HG03457 (cell line): Measurements from ENCODE around the gene EGFR.

Experiments
- ATAC-seq: cut with Tn5 transposase; IDR thresholded peaks from one replicate; pipeline ENCODE4 v1.9.1; 2021; ENCODE audit warnings: moderate number of reproducible peaks; ENCODE audit not compliant: unreplicated experiment

EGFR gene

DNA sequence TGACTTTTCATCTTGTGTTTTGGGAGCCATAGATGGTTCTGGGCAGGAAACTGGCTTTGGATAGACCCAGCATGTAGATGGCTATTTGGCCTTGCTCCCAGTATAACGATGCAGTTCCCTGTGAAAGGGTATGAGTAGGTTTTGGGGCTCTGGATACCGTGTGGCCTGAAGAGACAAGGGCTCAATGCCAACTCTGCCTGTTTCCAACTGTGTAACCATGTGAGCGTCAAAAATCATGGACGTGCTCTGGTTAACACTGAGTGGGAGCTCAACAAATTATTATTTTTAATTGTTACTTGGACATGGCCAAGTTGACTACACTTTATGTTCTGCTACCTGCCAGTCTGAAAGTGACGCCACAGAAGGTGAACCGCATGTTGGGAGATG lies 41.8 kb downstream of the EGFR start:
- no peak for ATAC-seq

DNA sequence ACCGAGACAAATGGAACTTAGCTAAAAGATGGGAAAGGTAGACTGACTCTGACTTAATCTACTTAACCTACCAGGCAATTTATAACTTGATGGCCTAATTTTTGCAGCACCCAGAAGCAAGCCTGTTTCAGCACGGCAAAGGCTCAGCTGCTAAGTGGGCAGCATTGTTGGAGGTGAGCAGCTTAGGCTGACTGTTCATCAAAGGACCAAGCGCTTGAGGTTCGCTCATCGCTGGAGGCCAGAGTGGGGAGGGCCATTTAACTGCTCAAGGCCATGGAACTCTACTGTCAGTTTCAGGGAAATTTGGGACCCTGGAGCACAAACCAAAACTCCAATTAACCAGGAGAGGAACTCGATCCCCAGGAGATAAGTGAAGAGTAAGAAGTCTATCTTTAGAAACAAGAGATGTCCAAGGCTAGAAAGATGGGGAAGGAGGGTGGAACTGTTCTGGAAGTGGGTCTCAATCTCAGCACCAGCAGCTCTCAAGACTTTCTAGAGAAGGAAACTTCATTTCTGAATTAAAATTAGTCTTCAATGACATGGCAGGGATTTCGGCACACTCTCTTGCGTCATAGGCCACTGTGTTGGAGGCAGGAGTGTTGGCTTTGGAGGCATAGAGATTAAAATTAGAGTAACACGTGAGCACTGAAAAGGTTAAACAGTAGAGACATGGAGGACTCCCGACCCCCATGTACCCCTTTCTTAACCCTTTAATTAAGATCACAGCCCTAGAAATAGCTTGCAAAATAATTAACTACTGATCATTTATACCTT lies 43.1 kb downstream of the EGFR start:
- ATAC-seq: no peak

DNA sequence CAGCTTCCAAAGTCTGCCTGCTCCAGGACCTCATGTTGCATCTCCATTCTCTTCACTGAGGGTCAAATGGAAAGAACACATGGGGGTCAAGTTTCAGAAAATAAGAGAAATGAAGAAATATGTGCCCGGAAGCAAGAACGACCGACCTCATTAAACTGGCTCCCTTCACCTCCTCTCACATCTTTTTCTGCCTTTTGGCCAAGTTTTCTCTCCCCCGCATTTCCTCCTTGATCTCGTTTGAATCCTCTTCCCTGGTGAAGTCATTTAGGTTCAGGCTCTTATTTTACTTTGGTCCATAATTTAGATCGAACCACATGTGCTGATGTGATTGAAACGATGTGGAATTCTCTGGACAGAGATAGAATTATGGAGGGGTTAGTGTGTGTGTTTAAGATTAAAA lies 44.2 kb downstream of the EGFR start:
- ATAC-seq: no peak

DNA sequence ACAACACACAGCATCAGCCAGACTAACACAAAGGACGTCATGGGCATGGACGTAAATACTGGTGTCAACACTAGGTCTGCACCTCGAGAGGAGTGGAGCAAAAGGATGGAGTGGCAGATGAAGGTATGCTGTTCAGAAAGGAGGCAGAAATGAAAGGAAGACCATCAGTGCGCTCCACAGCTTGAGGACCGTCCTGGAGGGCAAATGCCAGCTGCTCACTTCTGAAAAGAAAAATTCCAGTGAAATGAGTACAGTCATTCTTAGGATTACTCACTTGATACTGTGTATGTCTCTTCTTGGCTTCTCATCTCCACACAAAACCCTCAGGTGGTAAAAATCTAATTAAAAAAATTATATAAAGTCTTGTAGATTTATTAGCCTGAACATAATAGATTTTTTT lies 44.8 kb downstream of the EGFR start:
- ATAC-seq: no peak

DNA sequence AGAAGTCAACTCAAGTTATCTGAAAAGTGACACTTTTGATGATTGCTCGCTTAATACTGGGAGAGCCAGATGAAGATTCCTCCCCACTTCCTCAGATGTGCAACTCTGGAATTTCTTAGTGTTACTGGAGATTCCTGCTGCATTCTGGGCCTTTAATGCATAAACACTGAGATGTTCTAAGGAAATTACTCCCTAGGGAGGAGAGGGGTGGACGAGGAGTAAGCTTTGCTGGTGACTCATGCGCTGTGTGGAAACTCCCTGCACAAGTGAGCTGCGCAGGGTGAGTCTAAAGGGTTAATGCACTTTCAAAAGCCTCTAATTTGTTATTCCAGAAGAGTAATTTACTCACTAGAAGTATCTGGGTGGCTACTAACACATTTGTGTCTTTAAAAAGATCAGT lies 46.3 kb downstream of the EGFR start:
- no peak for ATAC-seq

DNA sequence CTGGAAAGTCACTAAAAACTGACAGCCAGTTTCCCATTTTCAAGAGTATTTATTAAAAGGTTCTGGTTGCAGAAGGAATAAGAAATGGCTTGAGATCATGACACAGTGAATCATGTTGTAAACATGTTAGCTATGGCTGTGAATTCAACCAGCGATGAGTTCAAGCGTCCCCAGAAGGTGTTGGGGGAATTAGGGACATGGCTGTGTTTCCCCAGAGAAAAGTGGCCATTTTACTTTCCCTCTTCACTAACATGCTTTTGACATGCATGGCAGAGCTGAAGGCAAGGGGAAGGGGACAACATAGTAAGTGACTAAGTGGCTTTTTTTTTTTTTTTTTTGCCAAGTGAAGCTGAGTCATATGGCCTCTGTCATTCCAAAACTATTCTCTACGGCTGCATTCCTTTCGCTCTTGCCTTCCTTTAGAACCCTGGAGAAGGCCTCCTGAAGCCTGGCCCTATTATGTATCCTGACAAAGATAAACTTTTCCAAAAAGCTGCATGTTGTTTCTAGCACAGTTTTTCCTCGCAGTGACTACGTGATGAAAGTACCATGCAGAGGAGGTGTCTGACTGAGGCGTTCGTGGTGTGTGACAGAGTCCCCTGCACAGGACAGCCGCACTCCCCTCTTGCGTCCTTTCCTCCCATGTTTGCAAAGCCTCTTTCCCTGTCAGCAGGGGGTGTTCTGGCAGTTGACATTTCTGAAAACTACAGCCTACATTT lies 46.9 kb downstream of the EGFR start:
- ATAC-seq: no peak

DNA sequence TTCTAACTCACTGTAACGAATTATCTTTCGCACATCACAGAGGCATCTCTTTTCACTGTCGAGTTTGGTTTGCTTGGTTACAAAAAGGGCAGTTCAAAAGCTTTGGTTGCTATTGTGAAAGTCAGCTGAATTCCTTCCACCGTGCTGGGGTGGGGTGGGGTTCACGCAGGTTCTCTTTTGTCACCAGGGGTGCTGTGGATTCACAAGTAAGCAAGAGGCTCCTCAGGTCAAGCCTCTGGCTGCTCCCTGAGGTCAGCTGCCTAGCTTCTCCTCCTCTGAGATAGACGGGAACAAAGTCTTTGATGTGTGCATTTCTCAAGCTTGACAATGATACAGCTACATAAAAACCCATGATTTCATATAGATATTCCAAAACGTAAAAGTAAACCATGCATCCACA lies 47.7 kb downstream of the EGFR start:
- ATAC-seq: no peak

DNA sequence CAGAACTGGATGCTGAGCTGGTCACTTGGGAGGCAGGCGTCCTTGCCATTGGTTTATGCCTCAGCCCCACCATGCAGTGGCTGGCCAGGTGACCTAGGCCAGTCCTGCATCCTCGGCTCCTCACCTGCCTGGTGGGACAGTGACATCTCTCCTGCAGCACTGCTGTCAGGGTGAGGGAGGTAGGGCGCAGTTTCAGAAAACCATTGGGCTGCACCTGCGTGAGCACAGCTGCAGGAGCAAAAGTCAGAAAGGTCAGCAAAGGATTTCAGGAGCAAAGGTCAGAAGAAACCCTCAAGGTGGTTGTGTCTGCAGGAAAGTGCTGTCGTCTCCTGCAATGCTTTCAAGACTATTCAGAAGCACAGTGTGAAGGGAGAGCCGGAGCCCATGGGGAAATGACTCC lies 48.1 kb downstream of the EGFR start:
- no peak for ATAC-seq

DNA sequence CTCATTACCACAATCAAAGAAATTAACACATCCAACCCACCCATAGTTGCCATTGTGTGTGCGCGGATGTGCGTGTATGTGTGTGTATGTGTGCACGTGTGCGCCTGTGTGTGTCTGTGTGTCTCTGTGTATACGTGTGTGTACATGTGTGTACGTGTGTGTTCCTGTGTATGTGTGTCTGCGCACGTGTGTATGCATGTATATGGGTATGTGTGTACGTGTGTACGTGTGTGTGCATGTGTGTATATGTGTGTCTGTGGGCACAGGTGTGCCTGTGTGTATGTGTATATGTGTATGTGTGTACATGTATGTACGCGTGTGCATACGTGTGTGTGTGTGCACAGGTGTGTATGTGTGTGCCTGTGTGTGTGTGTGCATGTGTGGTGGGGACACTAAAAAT lies 48.9 kb downstream of the EGFR start:
- no peak for ATAC-seq

DNA sequence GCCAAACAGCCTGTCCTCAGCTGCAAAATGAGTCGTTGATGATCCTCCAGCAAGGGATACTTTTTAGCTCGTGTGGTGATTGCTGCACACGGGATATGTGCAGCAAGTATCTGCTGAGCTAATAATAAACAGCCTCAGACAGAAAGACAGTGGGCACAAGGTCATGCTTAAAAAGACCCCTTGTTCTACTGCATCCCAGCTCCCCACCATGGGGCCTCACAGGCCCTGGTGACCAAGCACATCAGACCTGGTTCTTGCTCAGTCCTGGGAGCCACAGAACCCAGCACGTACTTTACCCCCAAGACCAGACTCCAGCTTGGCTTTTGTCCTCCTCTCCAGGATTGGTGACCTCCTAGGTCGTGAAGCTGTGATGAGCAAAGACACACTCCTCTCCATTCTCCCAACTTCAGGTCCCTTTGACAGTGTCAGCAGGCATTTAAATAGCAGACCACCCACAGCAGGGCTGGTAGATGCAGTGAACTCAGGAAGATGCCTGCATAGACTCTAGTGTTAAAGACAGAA lies 50.5 kb downstream of the EGFR start:
- no peak for ATAC-seq

DNA sequence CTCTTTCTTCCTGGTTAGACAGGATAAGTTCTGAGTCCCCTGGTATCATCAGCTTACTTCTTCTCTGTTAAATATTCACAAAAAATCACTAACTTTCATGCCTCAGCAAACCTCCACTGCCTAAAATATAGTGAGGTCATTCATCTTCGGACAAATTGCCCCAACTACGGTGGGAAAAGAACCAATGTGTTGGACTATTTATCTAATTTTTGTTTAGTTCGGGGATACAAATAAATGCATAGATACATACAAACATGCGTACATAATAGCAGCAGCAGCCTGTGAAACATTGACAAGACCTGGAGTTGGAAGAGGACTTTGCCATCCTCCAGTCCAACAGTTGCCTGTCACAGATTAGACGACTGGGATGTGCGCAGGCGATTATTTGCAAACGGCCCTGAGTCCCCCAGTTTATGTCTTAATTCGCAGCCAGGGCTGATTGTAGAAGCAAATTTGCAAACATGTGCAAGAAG lies 51.5 kb downstream of the EGFR start:
- no peak for ATAC-seq

DNA sequence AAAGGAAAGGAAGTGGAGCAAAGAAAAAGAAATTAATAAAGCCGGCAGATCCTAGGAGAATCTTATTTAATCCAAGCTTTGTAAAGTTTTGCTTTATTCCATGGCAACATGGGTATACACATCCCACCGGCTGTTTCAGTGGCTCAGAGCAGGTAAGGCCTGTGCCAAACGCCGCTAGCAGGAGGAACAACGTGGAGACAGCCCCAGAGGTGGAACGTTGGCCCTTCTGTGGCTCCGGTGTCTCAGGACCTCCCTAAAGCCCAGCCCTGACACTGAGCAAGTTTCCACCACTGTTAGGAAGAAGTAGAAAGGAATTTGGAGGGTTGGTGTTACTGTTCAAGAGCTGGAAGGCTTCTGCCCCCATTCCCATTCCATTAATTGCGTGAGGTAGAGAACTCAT lies 52.0 kb downstream of the EGFR start:
- no peak for ATAC-seq

DNA sequence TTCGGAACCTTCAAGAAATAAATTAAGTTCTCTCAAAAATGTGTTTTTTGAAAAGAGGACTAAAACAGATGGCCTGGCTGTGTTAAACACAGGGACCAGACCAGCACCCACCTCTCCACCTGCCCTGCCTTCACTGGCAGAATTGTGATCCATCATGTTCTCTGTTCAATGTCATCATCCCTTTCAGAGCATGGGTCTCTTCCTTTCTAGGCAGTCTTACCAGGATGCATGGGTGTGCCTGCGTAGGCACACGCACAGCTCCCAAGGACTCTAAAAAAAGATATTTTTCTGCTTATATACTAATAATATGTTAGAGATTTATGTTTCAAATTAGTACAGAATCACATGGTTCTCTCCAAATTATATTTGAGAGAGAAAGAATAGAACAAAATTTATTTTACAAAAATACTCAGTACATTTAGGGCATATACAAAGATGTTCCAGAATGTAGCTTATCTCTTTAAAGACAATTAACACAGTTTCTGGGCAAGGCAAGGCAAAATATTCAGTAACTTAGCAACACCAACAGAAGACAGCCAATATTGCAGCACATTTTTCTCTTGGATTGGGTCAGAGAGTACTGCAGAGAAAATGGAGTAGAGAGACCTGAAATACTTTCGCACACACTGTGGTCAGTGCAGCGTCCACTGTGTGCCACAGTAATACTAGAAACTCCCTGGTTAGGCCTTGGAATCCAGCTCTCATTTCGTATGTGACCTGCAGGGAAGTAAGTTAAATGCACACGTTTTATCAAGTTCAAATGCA lies 52.8 kb downstream of the EGFR start:
- ATAC-seq: no peak

DNA sequence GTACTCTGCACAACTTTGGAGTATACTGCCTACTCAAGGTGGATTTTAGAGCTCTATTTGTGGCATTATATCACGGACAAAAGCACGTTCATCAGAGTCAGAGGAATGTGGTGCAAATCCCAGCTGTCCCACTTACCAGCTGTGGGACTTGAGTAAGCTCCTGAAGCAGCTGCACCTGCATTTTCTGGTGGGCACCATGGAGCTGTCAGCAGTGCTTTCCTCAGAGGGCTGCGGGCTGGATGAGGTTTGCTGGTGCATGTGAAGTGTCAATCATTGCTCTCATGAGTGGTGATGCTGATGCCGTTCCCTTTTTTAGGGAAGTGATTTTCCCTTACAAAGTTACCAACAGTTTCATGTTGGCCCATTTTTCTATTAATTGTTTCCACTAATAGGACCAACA lies 53.4 kb downstream of the EGFR start:
- no peak for ATAC-seq

DNA sequence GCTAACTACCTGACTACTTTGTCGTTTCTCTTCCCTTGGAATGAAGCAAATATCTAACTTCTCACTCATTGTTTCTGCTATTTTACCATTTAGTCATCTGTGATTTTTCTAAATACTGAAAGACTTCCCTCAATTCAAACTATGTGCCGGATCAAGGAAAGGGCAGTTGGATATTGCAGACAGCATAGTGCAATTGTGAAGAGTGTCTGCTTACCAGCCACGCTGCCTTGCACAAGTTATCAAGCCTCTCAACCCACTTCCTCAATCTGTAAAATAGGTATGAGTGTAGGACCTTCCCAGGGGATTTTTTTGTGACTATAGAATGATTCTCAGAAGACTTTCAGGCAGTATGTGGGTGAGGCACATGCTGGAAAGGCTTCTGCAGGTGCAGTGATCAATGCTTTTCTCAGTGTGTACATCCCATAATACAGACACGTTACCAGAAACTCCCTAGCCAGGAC lies 54.3 kb downstream of the EGFR start:
- ATAC-seq: peak; percentile 62

DNA sequence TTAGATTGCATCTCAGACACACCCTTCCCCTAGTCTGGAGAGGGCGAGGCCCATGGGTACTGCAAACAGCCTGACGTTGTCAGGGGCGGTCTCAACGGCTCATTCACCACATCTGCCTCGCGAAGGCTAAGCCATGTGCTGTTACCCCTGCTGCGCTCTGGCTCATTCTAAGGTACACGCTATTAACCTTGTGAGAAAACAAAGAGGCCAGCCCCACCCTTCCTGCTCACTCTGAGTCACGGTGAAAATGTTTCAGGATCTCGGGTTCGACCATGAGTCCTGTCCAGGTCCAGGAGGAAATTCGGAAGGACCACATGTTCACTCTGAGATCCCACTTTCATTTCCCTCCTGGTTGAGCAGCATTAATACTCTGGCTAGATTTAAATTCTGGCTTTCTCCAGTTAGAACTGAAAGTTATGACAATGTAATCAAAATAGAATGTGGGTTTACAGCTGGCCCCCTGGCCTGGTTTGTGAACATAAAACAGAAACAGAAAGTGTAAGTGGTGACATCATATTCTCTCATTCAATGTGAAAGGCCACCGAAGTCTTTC lies 55.2 kb downstream of the EGFR start:
- ATAC-seq: peak; percentile 82

DNA sequence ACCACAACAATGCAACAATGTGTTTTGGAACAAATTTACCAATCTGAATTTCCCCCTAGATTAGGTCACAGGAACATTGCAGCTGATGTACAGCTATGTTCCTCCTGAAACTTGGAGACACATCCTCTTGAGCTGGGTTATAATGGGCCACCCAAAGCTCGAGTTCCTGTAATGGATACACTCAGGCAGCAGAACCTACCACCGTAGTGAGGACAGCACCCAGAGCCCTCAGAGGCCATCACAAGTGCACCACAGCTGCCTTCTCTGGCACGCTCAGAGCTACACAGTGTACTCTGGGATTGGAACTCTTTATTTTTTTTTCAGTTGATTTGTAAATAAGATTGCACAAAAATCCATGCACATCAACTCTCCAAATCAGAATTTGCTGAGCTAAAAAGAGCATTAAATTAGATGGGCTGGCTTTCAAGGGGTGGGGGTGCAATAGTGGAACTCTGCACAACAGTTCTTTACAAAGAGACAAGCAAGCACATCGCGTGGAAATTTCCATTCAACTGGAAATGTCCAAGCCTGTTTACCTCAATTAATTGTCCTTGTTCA lies 56.7 kb downstream of the EGFR start:
- no peak for ATAC-seq

DNA sequence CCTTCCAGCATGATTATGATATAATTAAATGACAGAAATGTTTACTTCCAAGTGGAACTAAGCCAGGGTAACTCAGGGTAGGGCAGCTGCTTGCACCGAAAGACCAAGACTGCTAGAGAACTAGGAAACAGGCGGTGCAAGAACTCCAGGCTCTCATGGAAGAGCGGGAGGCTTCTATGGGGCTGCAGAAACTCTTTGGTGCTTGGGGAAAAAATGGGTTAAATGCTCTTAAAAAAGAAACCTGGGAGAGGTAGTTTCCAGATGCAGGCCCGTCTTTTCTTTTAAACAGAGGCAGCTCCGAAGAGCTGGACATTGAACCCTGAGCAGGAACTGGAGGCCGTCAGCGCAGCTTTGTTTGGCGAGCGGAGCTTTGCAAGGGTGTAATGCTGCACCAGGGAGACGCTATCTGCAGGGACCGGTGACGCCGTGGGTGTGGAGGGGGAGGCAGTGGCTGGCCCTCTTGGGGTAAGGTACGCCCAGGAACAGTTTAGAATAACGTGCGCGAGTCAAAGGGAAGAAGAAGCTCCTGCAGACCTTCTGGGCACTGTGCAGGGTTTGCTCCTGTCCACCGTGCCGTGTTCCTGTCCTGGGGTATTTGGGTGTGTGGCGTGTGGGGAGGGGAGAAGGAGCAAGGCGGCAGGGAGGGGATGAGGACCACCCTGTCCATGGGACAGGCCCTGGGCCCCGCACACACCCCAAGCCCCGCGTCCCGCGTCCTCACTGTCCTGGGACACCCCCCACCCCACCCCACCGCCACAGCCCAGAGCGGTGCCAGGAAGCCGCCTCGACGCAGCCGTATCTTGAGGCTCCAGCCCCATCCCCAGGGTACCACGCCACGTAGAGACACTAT lies 59.0 kb downstream of the EGFR start:
- no peak for ATAC-seq

DNA sequence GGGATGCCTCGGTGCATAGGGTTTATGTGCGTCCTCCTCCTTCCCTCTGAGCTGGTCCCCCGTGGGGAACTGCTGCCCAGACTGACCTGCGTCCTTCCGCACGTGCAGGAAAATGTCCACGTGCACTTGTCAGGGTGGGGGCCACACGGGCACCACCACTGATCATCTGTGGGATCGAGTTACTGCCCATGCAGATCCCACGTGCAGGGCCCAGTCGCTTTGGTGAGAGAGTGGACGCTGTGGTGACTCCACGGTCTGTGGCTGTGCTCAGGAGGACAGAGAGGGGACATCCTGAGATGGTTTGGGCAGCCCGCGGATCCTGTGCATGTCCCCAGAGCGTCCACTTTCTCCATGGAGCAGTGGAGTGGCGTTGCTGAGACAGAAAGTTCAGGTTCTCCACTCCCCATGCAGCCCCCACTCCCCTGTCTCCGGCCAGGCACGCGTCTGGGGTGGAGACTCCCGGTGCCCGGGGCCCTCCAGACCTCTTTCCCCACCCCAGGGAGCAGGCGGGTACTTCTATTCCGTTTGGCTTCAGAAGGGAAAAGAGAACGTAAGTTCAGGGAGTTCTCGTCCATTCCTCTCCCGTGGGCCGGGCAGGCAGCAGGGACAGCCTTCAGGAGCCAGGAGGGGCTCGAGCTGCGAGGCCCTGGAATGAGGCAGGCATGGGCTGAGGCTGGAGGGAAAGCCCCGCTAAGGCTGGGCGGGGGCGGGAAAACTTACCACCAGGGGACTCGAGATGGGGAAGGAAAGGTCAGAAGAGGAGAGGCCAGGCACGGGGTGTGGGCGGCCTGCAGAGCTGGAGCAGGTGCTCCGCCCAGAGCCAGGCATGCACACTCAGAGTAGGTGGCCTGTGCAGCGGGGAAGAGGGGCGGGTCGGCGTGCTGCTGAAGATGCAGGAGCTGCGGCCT lies 59.9 kb downstream of the EGFR start:
- ATAC-seq: no peak
